IPS DF 6.9 (cell line): ENCODE data around the gene DHX15.

Experiments
- DNase-seq: peaks from one replicate; pipeline ENCODE4 v3.0.0-alpha.2; 2013; ENCODE audit warnings: low read depth, low spot score
- H3K27ac ChIP-seq: one replicate; pipeline ENCODE4 v1.5.1; 2013; ENCODE audit warnings: low read length, control low read depth
- H3K27me3 ChIP-seq: 2 replicates; pipeline ENCODE4 v1.6.1; 2013; ENCODE audit warnings: mild to moderate bottlenecking, low read length; ENCODE audit not compliant: control insufficient read depth, insufficient read depth
- H3K36me3 ChIP-seq: 2 replicates; pipeline ENCODE4 v1.6.1; 2013; ENCODE audit warnings: low read length; ENCODE audit not compliant: control insufficient read depth, insufficient read depth
- H3K4me1 ChIP-seq: 2 replicates; pipeline ENCODE4 v1.6.1; 2013; ENCODE audit warnings: low read length; ENCODE audit not compliant: control insufficient read depth, insufficient read depth
- H3K4me3 ChIP-seq: 2 replicates; pipeline ENCODE4 v1.5.1; 2013; ENCODE audit warnings: mild to moderate bottlenecking, low read length
- H3K9me3 ChIP-seq: 2 replicates; pipeline ENCODE4 v1.6.1; 2013; ENCODE audit warnings: low read length, inconsistent platforms; ENCODE audit not compliant: control insufficient read depth, insufficient read depth
- WGBS: extraction: QIAGEN DNeasy Blood & Tissue Kit; methylation state at CpG from one replicate; pipeline ENCODE4 v1.1.7; 2013; ENCODE audit warnings: mixed read lengths, missing lambda C conversion rate; ENCODE audit not compliant: insufficient read length, insufficient coverage; 5-methylcytosine and 5-hydroxymethylcytosine counted together

The DHX15 gene

DNA sequence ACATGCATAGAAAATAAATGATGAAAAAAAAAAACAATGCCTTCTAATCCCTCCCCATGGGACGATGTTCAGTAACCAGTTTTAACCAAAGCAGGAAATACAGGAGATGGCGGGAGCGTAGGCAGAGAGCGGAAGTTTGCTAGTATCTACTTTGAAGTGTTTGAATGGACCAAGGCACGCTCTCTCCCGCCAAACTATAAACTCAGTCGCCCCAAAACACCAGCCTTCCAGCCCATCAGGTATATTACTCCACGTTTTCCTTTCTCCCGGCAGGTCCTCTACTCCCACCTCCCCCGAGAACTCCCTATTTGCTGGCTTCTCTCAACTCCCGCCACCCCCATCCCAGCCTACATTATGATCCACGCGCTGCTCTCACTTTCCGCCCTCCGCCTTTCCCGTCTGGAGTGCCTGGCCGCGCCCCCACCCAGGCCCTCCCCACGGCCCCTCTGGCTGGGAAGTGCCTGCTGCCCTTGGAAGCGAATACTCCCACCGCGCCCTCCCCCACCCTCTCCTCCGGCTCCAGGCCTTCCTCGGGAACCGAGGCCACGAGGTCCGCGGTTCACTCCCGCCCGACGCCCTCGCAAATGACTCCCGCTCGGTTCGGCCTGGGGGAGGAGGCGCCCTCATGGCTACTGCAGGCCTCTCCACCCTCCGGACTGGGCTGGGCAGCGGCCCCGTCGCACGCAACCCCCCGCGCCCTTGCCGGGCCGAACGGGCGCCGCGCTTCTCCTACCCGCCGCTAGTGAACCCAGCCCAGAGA is 723 bp downstream of the DHX15 start:
- Histone ChIP-seq H3K4me1 (peaks cover 2% of the 10 kb centered on the region; the same call in 1 of the 2 replicates), H3K4me3 (peak overlapping the region; percentile 99), H3K36me3 (no peaks in the 10 kb centered on the region), H3K27me3 (no peaks in the 10 kb centered on the region), H3K27ac (no peak overlapping the region), H3K9me3 (no peaks in the 10 kb centered on the region)
- no peak for DNase-seq
- WGBS, result no CpG with 5 or more reads among the region's 51 CpGs

DNA sequence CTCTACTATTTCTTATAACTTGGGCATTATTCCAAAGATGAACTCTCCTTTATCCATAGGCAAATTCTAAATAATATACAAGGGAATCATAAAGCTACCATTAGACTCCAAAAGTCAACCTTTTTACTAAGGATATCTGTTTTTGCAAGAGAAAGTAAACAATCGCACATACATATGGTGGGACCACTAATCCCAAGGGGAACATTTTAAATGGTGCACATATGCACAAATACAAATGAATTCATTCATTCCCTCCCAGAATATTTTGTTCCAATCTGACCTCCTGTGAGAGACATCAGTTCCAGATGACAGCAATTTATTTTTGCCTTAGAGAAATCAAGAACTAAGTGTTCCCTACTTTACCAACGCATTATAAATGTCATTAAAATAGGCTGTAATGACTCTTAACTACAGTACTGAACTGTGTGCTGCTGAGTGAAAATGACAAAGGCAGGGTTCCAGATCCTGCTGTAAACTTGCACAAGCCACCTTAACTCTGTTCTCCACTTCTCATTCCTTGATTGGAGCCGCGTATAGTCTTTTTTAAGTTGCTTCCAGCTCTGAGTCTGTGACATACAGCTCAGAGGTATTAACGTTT is 2.0 kb downstream of the DHX15 start:
- Histone ChIP-seq H3K27me3 (no peaks in the 10 kb centered on the region), H3K9me3 (no peaks in the 10 kb centered on the region), H3K27ac (no peak overlapping the region), H3K4me1 (peaks cover 2% of the 10 kb centered on the region; the same call in 1 of the 2 replicates), H3K4me3 (peak overlapping the region; percentile 43; the same call in 1 of the 2 replicates), H3K36me3 (no peaks in the 10 kb centered on the region)
- no CpG with 5 or more reads among the region's 5 CpGs for WGBS
- DNase-seq, result no peak

DNA sequence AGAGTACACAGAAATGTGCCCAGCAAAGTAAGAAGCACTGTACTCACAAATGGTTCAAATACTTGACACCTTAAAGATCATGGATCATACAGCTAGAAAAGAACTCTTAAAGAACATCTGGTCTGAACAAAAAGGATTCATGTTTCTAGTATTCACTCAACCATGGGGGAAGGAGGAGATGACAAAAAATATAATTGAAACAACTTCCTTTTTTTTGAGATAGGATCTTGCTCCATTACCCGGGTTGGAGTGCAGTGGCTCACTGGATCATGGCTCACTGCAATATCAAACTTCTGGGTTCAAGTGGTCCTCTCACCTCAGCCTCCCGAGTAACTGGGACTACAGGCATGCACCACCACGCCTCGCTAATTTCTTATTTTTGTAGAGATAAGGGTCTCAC is 6.0 kb downstream of the DHX15 start:
- Histone ChIP-seq H3K36me3 (peaks cover 3% of the 10 kb centered on the region; the same call in 1 of the 2 replicates), H3K9me3 (no peaks in the 10 kb centered on the region), H3K4me1 (peaks cover 2% of the 10 kb centered on the region; the same call in 1 of the 2 replicates), H3K27me3 (no peaks in the 10 kb centered on the region), H3K27ac (no peak overlapping the region), H3K4me3 (no peak overlapping the region)
- no peak for DNase-seq
- WGBS, result no CpG with 5 or more reads among the region's 4 CpGs

DNA sequence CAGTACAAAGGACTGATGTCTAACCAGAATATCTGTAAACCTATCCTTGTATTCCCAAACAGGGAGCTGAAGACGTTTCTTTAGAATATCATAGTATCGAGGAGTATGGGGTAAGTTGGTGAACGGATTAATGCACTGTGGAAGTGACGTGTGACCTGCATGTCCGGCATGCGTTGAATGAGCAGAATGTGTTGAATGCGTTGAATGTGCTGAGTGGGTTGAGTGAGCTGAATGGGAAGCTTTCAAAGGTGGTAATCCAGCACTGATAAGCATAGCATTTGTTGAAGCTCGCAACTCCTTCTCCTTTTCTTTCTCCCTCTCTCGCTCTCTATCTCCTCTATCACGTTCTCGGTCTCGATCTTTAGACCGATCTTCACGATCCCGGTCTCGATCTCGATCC is 8.1 kb downstream of the DHX15 start:
- H3K27me3 ChIP-seq, result no peaks in the 10 kb centered on the region
- WGBS, result 100% methylated on average over 14 of the region's 17 CpGs
- DNase-seq, result no peak
- H3K4me1 ChIP-seq, result peaks cover 2% of the 10 kb centered on the region; the same call in 1 of the 2 replicates
- peaks cover 3% of the 10 kb centered on the region; the same call in 1 of the 2 replicates for H3K36me3 ChIP-seq
- H3K4me3 ChIP-seq, result no peak overlapping the region
- H3K9me3 ChIP-seq, result no peaks in the 10 kb centered on the region
- H3K27ac ChIP-seq, result no peak overlapping the region

DNA sequence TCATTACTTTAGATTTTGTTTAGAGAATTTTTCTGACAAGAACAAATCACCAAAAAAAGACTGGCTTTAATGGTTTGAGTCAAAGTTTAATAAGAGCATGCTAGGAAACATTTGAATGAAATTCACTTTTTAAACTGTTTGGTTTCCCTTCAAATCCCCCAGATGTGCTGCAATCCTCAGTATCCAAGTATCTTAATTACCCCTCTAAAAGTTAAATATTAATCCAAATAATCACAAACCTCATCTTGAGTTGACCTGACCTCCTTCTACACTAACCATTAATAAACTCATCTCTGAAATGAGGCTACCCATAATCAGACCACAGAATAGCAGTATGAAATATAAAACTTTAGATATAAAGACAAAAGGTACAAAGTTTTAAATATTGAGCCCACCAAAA is 10.1 kb downstream of the DHX15 start:
- DNase-seq, result no peak
- Histone ChIP-seq H3K27me3 (no peaks in the 10 kb centered on the region), H3K4me1 (no peaks in the 10 kb centered on the region), H3K36me3 (peaks cover 7% of the 10 kb centered on the region; the same call in 1 of the 2 replicates), H3K9me3 (no peaks in the 10 kb centered on the region), H3K4me3 (no peak overlapping the region), H3K27ac (no peak overlapping the region)

DNA sequence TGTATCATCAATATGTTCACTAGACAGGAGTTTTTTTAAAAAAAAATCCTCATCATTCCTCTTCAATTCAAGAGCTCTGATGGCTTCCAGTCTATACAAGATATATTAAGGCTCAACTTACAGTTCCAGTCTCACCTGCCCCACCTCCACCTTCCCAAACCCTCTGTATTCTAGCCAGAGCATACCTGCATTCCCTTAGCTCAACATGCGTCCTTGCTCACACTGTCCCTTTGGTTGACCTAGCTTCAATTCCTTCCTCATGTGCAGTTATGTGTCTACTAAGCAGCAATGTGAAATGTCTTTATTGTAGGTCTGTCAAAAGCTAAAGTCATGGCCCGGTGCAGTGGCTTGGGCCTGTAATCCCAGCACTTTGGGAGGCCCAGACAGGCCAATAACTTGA is 10.8 kb downstream of the DHX15 start:
- no peak for DNase-seq
- peaks cover 7% of the 10 kb centered on the region; the same call in 1 of the 2 replicates for H3K36me3 ChIP-seq
- no peak overlapping the region for H3K4me3 ChIP-seq
- no peaks in the 10 kb centered on the region for H3K27me3 ChIP-seq
- H3K9me3 ChIP-seq, result no peaks in the 10 kb centered on the region
- WGBS, result no CpG with 5 or more reads among the region's 2 CpGs
- no peak overlapping the region for H3K27ac ChIP-seq
- H3K4me1 ChIP-seq, result no peaks in the 10 kb centered on the region

DNA sequence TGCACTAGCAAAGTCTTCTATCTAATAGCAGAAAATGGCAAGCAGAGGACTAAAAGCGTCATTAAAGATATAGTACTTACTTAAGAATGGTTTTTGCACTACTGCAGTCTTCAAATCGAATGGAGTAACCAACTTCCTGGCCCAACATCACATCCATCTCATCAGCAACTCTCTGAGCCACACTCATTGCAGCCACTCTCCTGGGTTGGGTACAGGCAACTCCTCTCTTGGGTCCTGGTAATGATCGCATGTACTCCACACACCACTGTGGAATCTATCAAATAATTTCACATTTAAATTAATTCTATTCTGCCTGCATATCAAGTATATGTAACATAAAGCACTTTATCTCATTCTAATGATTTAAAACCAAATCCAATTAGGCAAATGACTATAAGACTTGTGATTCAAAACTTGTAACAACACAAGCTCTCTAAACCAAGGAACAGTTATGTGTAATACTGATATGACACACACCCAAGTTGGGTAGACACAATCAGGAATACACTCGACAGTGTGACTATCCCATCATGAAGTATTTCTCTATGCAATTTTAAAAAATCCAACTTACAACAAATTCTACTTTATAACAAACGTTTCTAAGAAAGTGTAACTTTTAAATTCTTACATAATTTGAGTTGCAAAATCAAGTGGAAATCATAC is 13.6 kb downstream of the DHX15 start:
- Histone ChIP-seq H3K9me3 (no peaks in the 10 kb centered on the region), H3K4me3 (no peak overlapping the region), H3K27me3 (no peaks in the 10 kb centered on the region), H3K4me1 (no peaks in the 10 kb centered on the region), H3K27ac (no peak overlapping the region), H3K36me3 (peaks cover 4% of the 10 kb centered on the region; the same call in 1 of the 2 replicates)
- no peak for DNase-seq
- 100% methylated on average over 1 of the region's 5 CpGs for WGBS

DNA sequence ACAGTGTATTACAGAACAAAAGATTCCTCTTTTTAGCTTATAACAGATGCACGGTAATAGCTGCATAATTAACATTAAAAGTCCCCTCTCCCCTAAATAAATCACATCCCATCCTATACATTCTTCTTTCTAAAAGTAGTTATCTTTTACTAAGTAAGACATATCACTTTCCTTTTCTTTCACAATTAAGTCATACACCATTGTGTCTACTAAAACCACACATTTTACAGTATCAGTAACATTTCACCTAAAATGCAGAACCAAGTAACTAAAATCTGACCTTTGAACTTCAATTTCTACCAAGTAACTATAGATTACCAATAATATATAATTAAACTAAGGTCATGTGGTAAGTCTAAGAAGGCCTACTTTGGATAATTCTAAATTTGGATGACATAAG is 14.2 kb downstream of the DHX15 start:
- Histone ChIP-seq H3K9me3 (no peaks in the 10 kb centered on the region), H3K4me3 (no peak overlapping the region), H3K36me3 (peaks cover 4% of the 10 kb centered on the region; the same call in 1 of the 2 replicates), H3K4me1 (no peaks in the 10 kb centered on the region), H3K27ac (no peak overlapping the region), H3K27me3 (no peaks in the 10 kb centered on the region)
- DNase-seq, result no peak
- 100% methylated on average over 1 of the region's 1 CpG for WGBS

DNA sequence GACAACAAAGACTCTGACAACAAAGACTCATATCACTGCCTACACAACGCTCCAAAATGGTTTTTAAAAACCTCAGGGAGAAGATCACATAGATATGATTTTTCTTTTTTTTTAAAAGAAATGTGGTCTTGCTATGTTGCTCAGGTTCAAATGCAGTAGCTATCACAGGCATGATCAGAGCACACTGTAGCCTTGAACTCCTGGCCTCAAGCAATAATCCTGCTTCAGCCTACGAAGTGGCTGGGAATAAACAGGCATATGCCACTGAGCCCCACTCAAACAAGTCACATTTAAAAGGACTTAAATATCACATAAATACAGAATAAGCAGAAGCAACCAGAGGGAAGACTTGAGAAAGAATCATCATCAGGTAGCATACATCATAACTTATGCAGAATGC is 14.7 kb downstream of the DHX15 start:
- H3K27me3 ChIP-seq, result no peaks in the 10 kb centered on the region
- no peaks in the 10 kb centered on the region for H3K4me1 ChIP-seq
- H3K4me3 ChIP-seq, result no peak overlapping the region
- no peaks in the 10 kb centered on the region for H3K9me3 ChIP-seq
- WGBS, result no CpG with 5 or more reads among the region's 2 CpGs
- no peak for DNase-seq
- H3K36me3 ChIP-seq, result peaks cover 4% of the 10 kb centered on the region; the same call in 1 of the 2 replicates
- H3K27ac ChIP-seq, result no peak overlapping the region

DNA sequence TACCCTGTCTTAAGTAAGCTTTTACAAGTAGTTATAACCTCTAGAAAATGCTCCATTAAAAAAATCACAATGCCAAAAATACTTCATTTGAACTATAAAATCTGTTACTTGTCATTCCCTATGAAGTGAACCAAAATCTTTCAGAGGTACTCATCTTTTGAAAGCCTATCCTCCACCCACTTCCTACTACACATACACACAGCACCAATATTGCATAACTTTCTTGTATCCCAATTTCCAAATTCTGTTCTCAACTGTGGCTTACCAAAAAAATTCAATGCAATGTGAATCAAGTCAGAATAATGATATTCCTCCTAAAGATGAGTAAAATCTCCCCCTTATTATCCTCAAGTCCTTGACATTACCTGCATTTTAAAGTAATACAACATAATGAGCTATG is 15.9 kb downstream of the DHX15 start:
- H3K4me3 ChIP-seq, result no peak overlapping the region
- no peaks in the 10 kb centered on the region for H3K9me3 ChIP-seq
- H3K27me3 ChIP-seq, result no peaks in the 10 kb centered on the region
- no peaks in the 10 kb centered on the region for H3K4me1 ChIP-seq
- H3K36me3 ChIP-seq, result peaks cover 4% of the 10 kb centered on the region; the same call in 1 of the 2 replicates
- H3K27ac ChIP-seq, result no peak overlapping the region
- no peak for DNase-seq
